HEK293 (cell line): ENCODE data around the gene UHRF2.

Experiments
- CTCF ChIA-PET: fragments of 350-600 bp; formaldehyde crosslinking; extraction: SDS; loops from one replicate; lab custom pipeline; 2021; ENCODE audit warnings: antibody characterized with exemption; lab: Yijun Ruan, JAX
- POLR2A ChIA-PET: fragments of 300-600 bp; formaldehyde crosslinking; extraction: SDS; loops from one replicate; lab custom pipeline; 2020; ENCODE audit warnings: antibody characterized with exemption, inconsistent platforms; lab: Yijun Ruan, JAX
- H3K27ac ChIP-seq: fragments of 200-500 bp; sonication (Bioruptor generic); 2 replicates; pipeline ENCODE4 v1.5.1; 2014; ENCODE audit warnings: low read depth, low read length, control low read depth, inconsistent platforms; ENCODE audit errors: extremely low read depth
- H3K36me3 ChIP-seq, 2 experiments: fragments of 200-500 bp in 1 of 2; sonication (Bioruptor generic) in 1 of 2; 1 replicate in 1 of 2; 2 replicates in 1 of 2; pipeline ENCODE4 v1.5.1; 2014 to 2017; ENCODE audit warnings: inconsistent platforms in 2 of 2, low read length in 2 of 2; ENCODE audit not compliant: control insufficient read depth in 2 of 2, insufficient read depth in 1 of 2
- H3K4me1 ChIP-seq: fragments of 200-500 bp; sonication (Bioruptor generic); 2 replicates; pipeline ENCODE4 v1.5.1; 2014; ENCODE audit warnings: mild to moderate bottlenecking, low read length, inconsistent platforms; ENCODE audit not compliant: control insufficient read depth, insufficient read depth
- H3K4me3 ChIP-seq: 2 replicates; pipeline ENCODE4 v1.5.1; 2011; ENCODE audit warnings: low read depth, mild to moderate bottlenecking, control low read depth, low read length, moderate library complexity
- H3K9me3 ChIP-seq: fragments of 200-500 bp; sonication (Bioruptor generic); 2 replicates; pipeline ENCODE4 v1.5.1; 2014; ENCODE audit warnings: low read depth, low read length, inconsistent platforms; ENCODE audit not compliant: control insufficient read depth, insufficient read depth
- BCL11A ChIP-seq: fragments of 450-650 bp; formaldehyde crosslinking; IDR thresholded peaks from 2 replicates; pipeline ENCODE4 v1.5.1; 2016; ENCODE audit warnings: low read depth, missing biosample characterization, missing genetic modification characterization
- GFI1B ChIP-seq: fragments of 450-650 bp; formaldehyde crosslinking; IDR thresholded peaks from 2 replicates; pipeline ENCODE4 v1.5.1; 2016; ENCODE audit warnings: missing biosample characterization, missing genetic modification characterization
- OVOL3 ChIP-seq: fragments of 450-650 bp; formaldehyde crosslinking; IDR thresholded peaks from 2 replicates; pipeline ENCODE4 v1.5.1; 2016; ENCODE audit warnings: missing biosample characterization, missing genetic modification characterization
- SCRT1 ChIP-seq: fragments of 450-650 bp; formaldehyde crosslinking; IDR thresholded peaks from 2 replicates; pipeline ENCODE4 v1.5.1; 2016; ENCODE audit warnings: missing biosample characterization, missing genetic modification characterization, borderline replicate concordance
- SP7 ChIP-seq: fragments of 450-650 bp; formaldehyde crosslinking; IDR thresholded peaks from 2 replicates; pipeline ENCODE4 v1.5.1; 2016; ENCODE audit warnings: missing biosample characterization, missing genetic modification characterization
- ZNF169 ChIP-seq: fragments of 450-650 bp; formaldehyde crosslinking; IDR thresholded peaks from 2 replicates; pipeline ENCODE4 v1.5.1; 2016; ENCODE audit warnings: missing biosample characterization, missing genetic modification characterization
- ZNF175 ChIP-seq: fragments of 450-650 bp; formaldehyde crosslinking; IDR thresholded peaks from 2 replicates; pipeline ENCODE4 v1.5.1; 2016; ENCODE audit warnings: missing biosample characterization, missing genetic modification characterization
- ZNF19 ChIP-seq: fragments of 450-650 bp; formaldehyde crosslinking; IDR thresholded peaks from 2 replicates; pipeline ENCODE4; 2016; ENCODE audit warnings: missing biosample characterization, missing genetic modification characterization, low read depth
- ZNF266 ChIP-seq: fragments of 450-650 bp; formaldehyde crosslinking; IDR thresholded peaks from 2 replicates; pipeline ENCODE4 v1.5.1; 2016; ENCODE audit warnings: missing biosample characterization, missing genetic modification characterization, low read depth
- ZNF324 ChIP-seq: fragments of 450-650 bp; formaldehyde crosslinking; IDR thresholded peaks from 2 replicates; pipeline ENCODE4 v1.5.1; 2016; ENCODE audit warnings: missing biosample characterization, missing genetic modification characterization
- ZNF48 ChIP-seq: fragments of 450-650 bp; formaldehyde crosslinking; IDR thresholded peaks from 2 replicates; pipeline ENCODE4 v1.5.1; 2016; ENCODE audit warnings: missing biosample characterization, missing genetic modification characterization
- ZNF514 ChIP-seq: fragments of 450-650 bp; formaldehyde crosslinking; IDR thresholded peaks from 2 replicates; pipeline ENCODE4 v1.5.1; 2016; ENCODE audit warnings: missing biosample characterization, missing genetic modification characterization
- ZNF544 ChIP-seq: fragments of 450-650 bp; formaldehyde crosslinking; IDR thresholded peaks from 2 replicates; pipeline ENCODE4 v1.5.0; 2017; ENCODE audit warnings: missing biosample characterization, missing genetic modification characterization
- ZNF626 ChIP-seq: fragments of 450-650 bp; sonication (Bioruptor Pico); formaldehyde crosslinking; IDR thresholded peaks from 2 replicates; pipeline ENCODE4 v1.5.1; 2018; ENCODE audit warnings: missing biosample characterization, missing genetic modification characterization, inconsistent platforms
- ZNF660 ChIP-seq: fragments of 450-650 bp; IDR thresholded peaks from 2 replicates; pipeline ENCODE4 v1.5.1; 2018; ENCODE audit warnings: missing biosample characterization, mild to moderate bottlenecking, missing genetic modification characterization
- TF ChIP-seq, protein P1 (sequence below): fragments of 450-650 bp; formaldehyde crosslinking; IDR thresholded peaks from 2 replicates; pipeline ENCODE4 v1.5.1; 2016; ENCODE audit warnings: missing biosample characterization, missing genetic modification characterization
- TF ChIP-seq, protein P2 (sequence below): fragments of 450-650 bp; formaldehyde crosslinking; IDR thresholded peaks from 2 replicates; pipeline ENCODE4 v1.5.1; 2016; ENCODE audit warnings: missing biosample characterization, missing genetic modification characterization

The UHRF2 gene

DNA sequence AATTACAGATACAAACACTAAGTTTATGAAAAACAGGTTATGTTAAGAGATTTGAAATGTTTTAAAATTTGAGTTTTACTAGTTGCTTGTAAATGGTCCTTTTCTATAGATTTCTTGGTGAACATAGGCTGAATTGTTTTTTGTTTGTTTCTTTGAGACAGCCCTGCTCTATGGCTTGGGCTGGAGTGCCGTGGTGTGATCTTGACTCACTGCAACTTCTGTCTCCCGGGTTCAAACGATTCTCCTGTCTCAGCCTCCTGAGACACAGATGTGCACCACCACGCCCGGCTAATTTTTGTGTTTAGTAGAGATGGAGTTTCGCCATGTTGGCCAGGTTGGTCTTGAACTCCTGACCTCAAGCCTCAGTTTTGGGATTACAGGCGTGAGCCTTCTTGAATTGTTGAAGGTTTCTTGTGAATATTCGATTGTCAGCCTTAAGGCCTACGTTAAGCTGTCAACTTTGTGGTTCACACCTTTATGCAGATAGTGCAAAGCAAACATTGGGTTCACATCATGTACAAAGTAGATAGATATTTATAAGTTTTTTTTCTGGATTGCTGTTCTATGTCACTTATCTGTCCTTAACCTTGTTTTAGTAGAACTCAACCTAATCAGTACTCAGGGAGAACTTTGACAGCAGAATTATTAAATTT is 26.2 kb downstream of the UHRF2 start:
- H3K4me1 ChIP-seq: no peaks in the 10 kb centered on the region
- ChIA-PET POLR2A (interaction anchor here (1.0 kb wide), 1 partner anchor 26 kb away, joined by 4 read pairs; the partner anchor contains the start of gene UHRF2), CTCF (no interaction called here)
- no peak overlapping the region for H3K27ac ChIP-seq
- TF ChIP-seq ZNF175 (no peak), ZNF266 (tag by site-specific recombination) (no peak), ZNF169 (tag by site-specific recombination) (no peak), SCRT1 (tag by site-specific recombination) (no peak), ZNF324 (tag by site-specific recombination) (no peak)
- peaks cover 14 to 17% of the 10 kb centered on the region in 2 experiments; a peak in 2 of 3 replicates for H3K36me3 ChIP-seq
- H3K4me3 ChIP-seq: no peak overlapping the region
- no peaks in the 10 kb centered on the region for H3K9me3 ChIP-seq

DNA sequence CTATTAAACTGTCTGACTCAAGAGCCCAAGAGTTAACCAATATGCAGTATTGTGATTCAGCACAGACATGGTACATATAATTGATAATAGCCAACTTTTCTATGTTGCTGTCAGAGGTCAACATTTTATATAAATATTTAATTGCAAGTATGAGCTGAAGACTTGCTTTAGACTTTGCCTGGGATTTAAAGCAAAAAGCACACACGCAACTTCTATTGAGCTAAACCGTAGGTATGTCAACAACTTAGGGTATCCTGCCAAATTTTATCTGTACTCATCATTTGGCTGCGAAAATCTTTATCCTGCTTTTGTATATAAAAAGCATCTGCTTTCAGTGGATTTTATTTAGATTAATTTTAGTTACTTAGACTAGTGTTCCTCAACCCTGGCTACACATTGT is 27.4 kb downstream of the UHRF2 start:
- TF ChIP-seq, protein P1, sequence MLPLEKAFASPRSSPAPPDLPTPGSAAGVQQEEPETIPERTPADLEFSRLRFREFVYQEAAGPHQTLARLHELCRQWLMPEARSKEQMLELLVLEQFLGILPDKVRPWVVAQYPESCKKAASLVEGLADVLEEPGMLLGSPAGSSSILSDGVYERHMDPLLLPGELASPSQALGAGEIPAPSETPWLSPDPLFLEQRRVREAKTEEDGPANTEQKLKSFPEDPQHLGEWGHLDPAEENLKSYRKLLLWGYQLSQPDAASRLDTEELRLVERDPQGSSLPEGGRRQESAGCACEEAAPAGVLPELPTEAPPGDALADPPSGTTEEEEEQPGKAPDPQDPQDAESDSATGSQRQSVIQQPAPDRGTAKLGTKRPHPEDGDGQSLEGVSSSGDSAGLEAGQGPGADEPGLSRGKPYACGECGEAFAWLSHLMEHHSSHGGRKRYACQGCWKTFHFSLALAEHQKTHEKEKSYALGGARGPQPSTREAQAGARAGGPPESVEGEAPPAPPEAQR: no peak
- no peak for TF ChIP-seq ZNF544 (tag by site-specific recombination)
- no peak for TF ChIP-seq GFI1B (tag by site-specific recombination)
- TF ChIP-seq ZNF19 (tag by site-specific recombination): no peak
- Histone ChIP-seq H3K9me3 (no peaks in the 10 kb centered on the region), H3K27ac (no peak overlapping the region), H3K4me1 (no peaks in the 10 kb centered on the region), H3K4me3 (no peak overlapping the region), H3K36me3 (peaks cover 11 to 14% of the 10 kb centered on the region in 2 experiments; a peak in 2 of 3 replicates)
- ChIA-PET POLR2A (no interaction called here), CTCF (no interaction called here)

DNA sequence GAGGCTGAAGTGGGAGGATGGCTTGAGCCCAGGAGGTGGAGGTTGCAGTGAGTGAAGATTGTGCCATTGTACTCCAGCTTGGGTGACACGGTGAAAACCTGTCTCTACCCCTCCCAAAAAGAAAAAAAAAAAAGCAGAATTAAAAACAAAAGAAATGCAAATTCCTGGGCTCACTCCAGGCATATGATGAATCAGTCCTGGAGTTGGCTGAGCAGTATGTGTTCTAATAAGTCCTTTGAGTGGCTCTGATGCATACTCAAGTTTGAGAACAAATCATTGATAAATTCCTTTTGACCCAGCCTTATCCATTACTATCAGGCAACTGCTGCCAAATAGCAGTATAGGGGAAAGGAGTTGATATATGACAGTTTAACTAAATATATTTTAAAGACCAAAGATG is 28.3 kb downstream of the UHRF2 start:
- no peak overlapping the region for H3K27ac ChIP-seq
- H3K36me3 ChIP-seq: peaks cover 15 to 18% of the 10 kb centered on the region in 2 experiments; a peak in 2 of 3 replicates
- H3K9me3 ChIP-seq: no peaks in the 10 kb centered on the region
- TF ChIP-seq ZNF48 (tag by site-specific recombination) (no peak), OVOL3 (tag by site-specific recombination) (no peak), ZNF514 (no peak), BCL11A (tag by site-specific recombination) (no peak), ZNF660 (tag by site-specific recombination) (no peak), ZNF626 (tag by site-specific recombination) (no peak), SP7 (no peak)
- TF ChIP-seq, protein P2, sequence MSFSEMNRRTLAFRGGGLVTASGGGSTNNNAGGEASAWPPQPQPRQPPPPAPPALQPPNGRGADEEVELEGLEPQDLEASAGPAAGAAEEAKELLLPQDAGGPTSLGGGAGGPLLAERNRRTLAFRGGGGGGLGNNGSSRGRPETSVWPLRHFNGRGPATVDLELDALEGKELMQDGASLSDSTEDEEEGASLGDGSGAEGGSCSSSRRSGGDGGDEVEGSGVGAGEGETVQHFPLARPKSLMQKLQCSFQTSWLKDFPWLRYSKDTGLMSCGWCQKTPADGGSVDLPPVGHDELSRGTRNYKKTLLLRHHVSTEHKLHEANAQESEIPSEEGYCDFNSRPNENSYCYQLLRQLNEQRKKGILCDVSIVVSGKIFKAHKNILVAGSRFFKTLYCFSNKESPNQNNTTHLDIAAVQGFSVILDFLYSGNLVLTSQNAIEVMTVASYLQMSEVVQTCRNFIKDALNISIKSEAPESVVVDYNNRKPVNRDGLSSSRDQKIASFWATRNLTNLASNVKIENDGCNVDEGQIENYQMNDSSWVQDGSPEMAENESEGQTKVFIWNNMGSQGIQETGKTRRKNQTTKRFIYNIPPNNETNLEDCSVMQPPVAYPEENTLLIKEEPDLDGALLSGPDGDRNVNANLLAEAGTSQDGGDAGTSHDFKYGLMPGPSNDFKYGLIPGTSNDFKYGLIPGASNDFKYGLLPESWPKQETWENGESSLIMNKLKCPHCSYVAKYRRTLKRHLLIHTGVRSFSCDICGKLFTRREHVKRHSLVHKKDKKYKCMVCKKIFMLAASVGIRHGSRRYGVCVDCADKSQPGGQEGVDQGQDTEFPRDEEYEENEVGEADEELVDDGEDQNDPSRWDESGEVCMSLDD (tag by site-specific recombination): no peak
- TF ChIP-seq, all 188 proteins: peak for 0
- Histone ChIP-seq H3K4me3 (no peak overlapping the region), H3K4me1 (no peaks in the 10 kb centered on the region)
- POLR2A ChIA-PET: no interaction called here
- CTCF ChIA-PET: interaction anchor here (0.7 kb wide), 1 partner anchor 302 kb away, joined by 4 read pairs; no protein-coding TSS in a partner anchor
